Measurements from ENCODE around the gene SNRNP25. TPM values are rescaled to one million over a fixed set of nuclear protein-coding genes. Genes with fewer than 3 reads are reported as not detected.
A peak's percentile ranks its signal among the peaks of the same experiment; 100 is the strongest.

Gene SNRNP25
- total RNA-seq, 2 donors from 2014 or later, result 22.9 to 40.8 TPM

DNA sequence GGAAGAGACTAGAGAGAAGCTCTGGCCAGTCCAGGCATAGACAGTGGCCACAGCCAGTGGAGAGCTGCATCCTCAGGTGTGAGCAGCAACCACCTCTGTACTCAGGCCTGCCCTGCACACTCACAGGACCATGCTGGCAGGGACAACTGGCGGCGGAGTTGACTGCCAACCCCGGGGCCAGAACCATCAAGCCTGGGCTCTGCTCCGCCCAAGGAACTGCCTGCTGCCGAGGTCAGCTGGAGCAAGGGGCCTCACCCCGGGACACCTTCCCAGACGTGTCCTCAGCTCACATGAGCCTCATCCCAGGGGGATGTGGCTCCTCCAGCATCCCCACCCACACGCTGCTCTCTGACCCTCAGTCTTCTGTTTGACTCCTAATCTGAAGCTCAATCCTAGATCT lies 15.6 kb downstream of the SNRNP25 start:
- no peak for DNase-seq (ENCODE audit: low spot score)
- intact Hi-C loops (cut with DNase I), result no loop called here
- Histone ChIP-seq H3K27me3 (replicated peaks; ENCODE audit: insufficient read depth) (no peaks in the 10 kb centered on the region), H3K9me3 (no peaks in the 10 kb centered on the region), H3K27ac (no peak overlapping the region), H3K4me3 (no peak overlapping the region), H3K36me3 (peaks cover 0 to 6% of the 10 kb centered on the region in 2 donors), H3K4me1 (replicated peaks) (peaks cover 22% of the 10 kb centered on the region)
- TF ChIP-seq, protein P1, sequence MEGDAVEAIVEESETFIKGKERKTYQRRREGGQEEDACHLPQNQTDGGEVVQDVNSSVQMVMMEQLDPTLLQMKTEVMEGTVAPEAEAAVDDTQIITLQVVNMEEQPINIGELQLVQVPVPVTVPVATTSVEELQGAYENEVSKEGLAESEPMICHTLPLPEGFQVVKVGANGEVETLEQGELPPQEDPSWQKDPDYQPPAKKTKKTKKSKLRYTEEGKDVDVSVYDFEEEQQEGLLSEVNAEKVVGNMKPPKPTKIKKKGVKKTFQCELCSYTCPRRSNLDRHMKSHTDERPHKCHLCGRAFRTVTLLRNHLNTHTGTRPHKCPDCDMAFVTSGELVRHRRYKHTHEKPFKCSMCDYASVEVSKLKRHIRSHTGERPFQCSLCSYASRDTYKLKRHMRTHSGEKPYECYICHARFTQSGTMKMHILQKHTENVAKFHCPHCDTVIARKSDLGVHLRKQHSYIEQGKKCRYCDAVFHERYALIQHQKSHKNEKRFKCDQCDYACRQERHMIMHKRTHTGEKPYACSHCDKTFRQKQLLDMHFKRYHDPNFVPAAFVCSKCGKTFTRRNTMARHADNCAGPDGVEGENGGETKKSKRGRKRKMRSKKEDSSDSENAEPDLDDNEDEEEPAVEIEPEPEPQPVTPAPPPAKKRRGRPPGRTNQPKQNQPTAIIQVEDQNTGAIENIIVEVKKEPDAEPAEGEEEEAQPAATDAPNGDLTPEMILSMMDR (IDR thresholded peaks at IDR 0.05), result no peak
- TF ChIP-seq POLR2AphosphoS5 (IDR thresholded peaks at IDR 0.05), result no peak
- no peak for TF ChIP-seq POLR2A (IDR thresholded peaks at IDR 0.05)
- WGBS, result 44% methylated on average over 7 of the region's 8 CpGs

DNA sequence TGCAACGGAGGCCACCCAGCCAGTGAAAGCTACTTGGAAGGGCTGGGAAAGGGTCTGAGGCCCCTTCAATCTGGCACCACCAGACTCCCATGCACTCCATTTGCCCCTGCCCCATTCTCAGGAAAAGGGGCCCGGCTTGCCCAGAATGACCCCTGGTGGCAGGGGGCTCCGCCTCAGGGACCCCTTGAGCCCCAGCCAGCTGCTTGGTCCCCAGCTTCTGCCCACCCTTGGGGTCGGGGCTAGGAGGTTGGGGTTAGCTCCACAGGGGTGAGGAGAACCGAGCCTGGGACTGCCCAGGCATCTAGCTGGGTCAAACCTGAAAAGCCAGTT lies 17.5 kb downstream of the SNRNP25 start:
- WGBS, result 20% methylated on average over 4 of the region's 5 CpGs
- peak overlapping the region; percentile 12 to 78 for H3K4me3 ChIP-seq
- peak overlapping the region; percentile 84 to 95 for H3K27ac ChIP-seq
- no peaks in the 10 kb centered on the region for H3K36me3 ChIP-seq
- H3K9me3 ChIP-seq, result no peaks in the 10 kb centered on the region
- no peak for DNase-seq (ENCODE audit: low spot score)
- no peaks in the 10 kb centered on the region for H3K27me3 ChIP-seq (replicated peaks; ENCODE audit: insufficient read depth)
- TF ChIP-seq POLR2AphosphoS5 (IDR thresholded peaks at IDR 0.05), result no peak
- H3K4me1 ChIP-seq (replicated peaks), result peaks cover 25% of the 10 kb centered on the region
- intact Hi-C loops (cut with DNase I), result no loop called here

DNA sequence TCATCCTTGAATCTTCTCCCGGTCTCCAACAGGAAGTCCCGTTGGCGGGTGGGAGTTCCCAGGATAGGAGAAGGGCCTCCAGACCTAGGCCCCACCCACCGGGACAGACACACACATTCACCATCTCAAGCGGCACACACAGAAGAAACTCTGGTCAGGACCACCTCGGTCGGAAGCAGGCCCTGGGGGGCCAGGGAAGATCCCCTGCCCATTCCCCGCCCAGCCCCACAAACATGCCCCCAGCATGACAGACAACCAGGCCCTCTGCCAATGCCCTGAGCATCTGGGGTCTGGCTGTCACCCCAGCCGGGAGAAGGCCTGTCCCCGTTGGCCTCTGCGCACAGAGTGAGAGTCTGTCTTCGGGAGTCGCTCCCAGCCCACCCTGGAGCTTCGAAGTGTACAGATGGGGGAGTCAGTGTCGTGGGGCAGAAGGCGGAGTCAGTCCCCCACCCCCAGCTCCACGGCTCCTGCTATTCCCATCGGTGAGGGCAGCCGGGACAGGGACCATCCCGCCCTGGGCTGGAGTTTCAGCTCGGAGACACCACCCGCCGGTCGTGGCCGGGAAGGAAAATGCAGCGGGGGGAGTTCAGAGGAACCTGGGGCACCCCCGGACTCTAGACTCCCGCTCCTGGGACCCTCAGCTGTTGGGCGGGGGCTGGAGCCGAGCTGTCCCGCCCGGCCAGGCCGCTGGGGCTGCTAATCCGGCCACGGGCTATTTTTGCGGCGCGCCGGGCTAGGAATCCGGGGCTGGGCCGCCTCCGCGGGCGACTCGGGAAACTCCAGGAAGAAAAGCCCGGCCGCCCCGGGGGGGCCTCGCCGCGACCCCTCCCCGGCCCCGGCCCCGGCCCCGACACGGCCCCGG lies 18.1 kb downstream of the SNRNP25 start:
- Histone ChIP-seq H3K4me3 (peak overlapping the region; percentile 61 to 78), H3K36me3 (no peaks in the 10 kb centered on the region), H3K4me1 (replicated peaks) (peaks cover 30% of the 10 kb centered on the region), H3K27ac (peak overlapping the region; percentile 84 to 95), H3K27me3 (replicated peaks; ENCODE audit: insufficient read depth) (no peaks in the 10 kb centered on the region), H3K9me3 (no peaks in the 10 kb centered on the region)
- 3% methylated on average over 38 of the region's 57 CpGs for WGBS
- peak; percentile 97 for DNase-seq (ENCODE audit: low spot score)
- intact Hi-C loops (cut with DNase I), result no loop called here
- TF ChIP-seq POLR2AphosphoS5 (IDR thresholded peaks at IDR 0.05), result peak; percentile 98
- TF ChIP-seq POLR2A (IDR thresholded peaks at IDR 0.05), result peak; percentile 71
- TF ChIP-seq, protein P1 (IDR thresholded peaks at IDR 0.05), result peak in 2 of 4 experiments; percentile 19 to 29

DNA sequence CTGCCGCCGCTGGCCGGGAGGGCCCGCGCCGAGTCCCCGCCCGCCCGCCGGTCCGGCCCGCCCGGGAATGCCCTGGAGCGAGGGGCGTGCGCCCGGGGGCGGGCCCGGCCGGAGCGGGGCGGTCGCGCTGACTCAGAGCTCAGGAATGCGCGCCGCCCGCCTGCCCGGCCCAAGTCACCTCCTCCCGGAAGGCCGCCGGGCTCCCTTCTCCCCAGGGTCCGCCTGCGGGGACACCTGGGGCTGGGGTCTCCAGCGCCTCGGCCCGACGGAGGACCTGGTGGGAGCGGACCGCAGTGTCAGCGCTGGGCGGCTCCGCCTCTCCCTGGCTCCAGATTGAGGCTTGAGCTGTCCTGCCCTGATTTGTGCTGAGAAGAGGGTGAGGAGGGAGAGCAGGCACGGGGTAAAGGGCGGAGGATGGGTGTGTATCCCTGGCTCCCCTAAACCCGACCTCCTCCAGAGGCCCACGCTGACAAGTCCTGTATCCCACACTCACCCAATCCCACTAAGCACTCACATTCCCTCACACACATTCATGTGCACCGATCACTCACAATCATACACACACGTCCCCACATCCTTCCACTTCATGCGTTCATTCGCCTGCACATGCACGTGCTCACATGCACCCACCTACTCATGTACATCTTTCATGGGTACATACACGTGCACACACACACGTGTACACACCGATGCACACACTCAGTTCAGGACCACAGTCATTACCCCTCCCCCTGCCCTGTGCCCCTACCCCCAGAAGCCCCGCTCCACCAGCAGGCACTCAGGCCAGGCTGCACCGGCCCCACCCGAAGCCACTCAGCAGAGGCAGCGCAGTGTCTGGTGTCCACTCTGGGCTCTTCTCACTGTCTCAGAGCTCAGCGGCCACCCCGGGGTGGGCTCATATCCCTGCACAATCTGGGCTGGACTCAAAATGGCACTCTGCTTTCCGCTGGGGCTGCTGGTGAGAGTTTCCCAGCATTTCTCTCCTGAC lies 19.2 kb downstream of the SNRNP25 start, which contains the start of gene RHBDF1:
Gene RHBDF1 (minus strand): TSS at position 71 of the 988 bp plus-strand sequence. CDS start 7,616 bp downstream, outside the sequence.
- intact Hi-C loops (cut with DNase I), result no loop called here
- 26% methylated on average over 52 of the region's 62 CpGs for whole genome bisulfite sequencing
- peak; percentile 59 for DNase-seq (ENCODE audit: low spot score)

More for the DNA sequence above, 19.2 kb downstream of the SNRNP25 start, which contains the start of gene RHBDF1:
- Histone ChIP-seq H3K4me3 (peak within 1 kb of the TSS; percentile 61 to 78), H3K36me3 (no peaks in the 10 kb centered on the region), H3K9me3 (no peaks in the 10 kb centered on the region), H3K4me1 (replicated peaks) (peaks cover 35% of the 10 kb centered on the region), H3K27ac (peak within 1 kb of the TSS; percentile 84 to 95), H3K27me3 (replicated peaks; ENCODE audit: insufficient read depth) (no peaks in the 10 kb centered on the region)
- TF ChIP-seq POLR2A (IDR thresholded peaks at IDR 0.05) (peak; percentile 33), POLR2AphosphoS5 (IDR thresholded peaks at IDR 0.05) (peak; percentile 16)
- TF ChIP-seq, protein P1 (IDR thresholded peaks at IDR 0.05), result peak in 1 of 4 experiments; percentile 10
